HG03354 (cell line): ENCODE measurements around the gene ULK4.
"Not testable (repeated sequence)": the region's sequence is repeated elsewhere in the genome, so short reads cannot be mapped to it uniquely, and the experiment has no call there.

ENCODE experiments used
- ATAC-seq: cut with Tn5 transposase; IDR thresholded peaks from one replicate; pipeline ENCODE4 v1.9.1; 2021; ENCODE audit warnings: mild to moderate bottlenecking; ENCODE audit not compliant: unreplicated experiment, poor library complexity, severe bottlenecking

Gene ULK4

DNA sequence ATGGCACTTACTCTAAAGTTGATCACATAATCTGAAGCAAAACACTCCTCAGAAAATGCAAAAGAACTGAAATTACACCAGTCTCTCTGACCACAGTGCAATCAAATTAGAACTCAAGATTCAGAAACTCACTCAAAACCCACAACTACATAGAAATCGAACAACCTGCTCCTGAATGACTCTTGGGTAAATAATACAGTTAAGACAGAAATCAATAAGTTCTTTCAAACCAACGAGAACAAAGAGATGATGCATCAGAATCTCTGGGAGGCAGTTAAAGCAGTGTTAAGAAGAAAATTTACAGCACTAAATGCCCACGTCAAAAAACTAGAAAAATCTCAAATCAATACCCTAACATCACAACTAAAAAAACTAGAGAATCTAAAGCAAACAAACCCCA, 535.4 kb downstream of the ULK4 start:
- ATAC-seq: no peak

GRCh38 chr3:41424543-41425300, 537.2 kb downstream of the ULK4 start:
- no peak for ATAC-seq

- no peak for ATAC-seq
These were observed 542.1 kb downstream of the ULK4 start for GRCh38 chr3:41419809-41420208.

GRCh38 chr3:41418961-41419691, 542.8 kb downstream of the ULK4 start:
- ATAC-seq: no peak

DNA sequence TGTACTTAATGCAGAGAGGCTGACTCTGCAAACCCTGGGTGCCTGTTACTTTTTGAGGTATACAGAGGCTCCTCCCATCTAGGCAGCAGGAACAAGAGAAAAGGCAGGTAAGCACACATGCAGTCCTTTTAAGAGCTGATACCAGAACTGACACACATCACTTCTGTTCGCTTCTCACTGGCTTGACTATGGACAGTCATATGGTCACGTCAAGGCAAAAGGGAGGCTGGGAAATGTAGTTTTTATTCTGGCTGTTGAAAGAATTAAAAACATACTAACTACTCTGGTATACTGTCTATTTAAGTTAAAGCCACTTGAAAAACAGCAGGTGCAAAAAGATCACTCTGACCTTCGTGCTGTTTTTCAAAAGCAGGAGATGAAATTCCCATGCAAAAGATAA, 544.3 kb downstream of the ULK4 start:
- no peak for ATAC-seq

DNA sequence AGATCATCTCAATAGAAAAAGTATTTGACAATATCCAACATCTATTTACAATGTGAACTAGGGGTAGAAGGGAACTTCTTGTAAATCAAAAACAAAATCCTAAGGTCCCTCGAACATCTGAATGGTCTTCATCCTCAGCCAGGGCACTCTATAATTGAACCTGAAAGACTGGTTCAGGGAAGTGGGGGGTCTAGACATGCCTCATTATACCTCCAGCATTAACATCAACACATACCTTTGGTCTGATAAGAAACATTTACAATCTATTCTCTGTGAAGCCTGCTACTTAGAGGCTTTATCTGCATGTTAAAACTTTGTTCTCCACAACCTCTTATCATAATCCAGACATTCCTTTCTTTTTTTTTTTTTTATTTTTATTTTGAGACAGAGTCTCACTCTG, 550.8 kb downstream of the ULK4 start:
- ATAC-seq: no peak

- no peak for ATAC-seq
These were observed 556.4 kb downstream of the ULK4 start for GRCh38 chr3:41405466-41405865.

DNA sequence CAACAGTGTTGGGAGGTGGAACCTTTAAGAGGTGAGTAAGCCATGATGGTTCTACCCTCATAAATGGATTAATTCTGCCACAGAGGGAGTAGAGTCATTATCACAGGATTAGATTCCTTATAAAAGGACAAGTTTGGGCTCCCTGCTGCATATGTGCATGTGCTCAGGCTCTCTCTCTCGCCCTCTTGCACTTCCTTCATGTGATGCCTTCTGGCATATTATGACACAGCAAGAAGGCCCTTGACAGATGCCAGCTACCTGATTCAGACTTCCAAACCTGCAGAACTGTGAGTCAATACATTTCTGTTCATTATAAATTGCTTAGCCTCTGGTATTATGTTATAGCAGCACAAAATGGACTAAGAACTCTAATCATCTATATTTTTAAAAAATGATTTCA, 557.3 kb downstream of the ULK4 start:
- ATAC-seq: no peak

DNA sequence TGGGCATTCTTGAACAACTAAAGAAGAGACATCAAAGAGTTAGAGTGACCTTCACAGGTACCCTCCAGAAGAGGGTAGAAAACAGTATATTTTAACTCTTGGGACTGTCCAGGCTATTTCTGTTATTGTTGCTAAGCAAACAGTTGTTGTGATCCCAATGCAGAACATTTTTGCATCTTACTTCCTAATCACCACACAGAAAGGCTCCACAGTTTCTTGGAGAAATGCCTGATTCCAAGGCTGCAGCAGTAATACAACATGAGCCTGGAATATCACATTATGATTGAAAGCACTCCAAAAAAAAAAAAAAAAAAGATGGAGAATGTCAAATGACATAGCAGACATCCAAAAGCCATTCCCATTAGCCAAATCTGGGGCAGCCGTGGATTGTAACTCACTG, 567.0 kb downstream of the ULK4 start:
- no peak for ATAC-seq

DNA sequence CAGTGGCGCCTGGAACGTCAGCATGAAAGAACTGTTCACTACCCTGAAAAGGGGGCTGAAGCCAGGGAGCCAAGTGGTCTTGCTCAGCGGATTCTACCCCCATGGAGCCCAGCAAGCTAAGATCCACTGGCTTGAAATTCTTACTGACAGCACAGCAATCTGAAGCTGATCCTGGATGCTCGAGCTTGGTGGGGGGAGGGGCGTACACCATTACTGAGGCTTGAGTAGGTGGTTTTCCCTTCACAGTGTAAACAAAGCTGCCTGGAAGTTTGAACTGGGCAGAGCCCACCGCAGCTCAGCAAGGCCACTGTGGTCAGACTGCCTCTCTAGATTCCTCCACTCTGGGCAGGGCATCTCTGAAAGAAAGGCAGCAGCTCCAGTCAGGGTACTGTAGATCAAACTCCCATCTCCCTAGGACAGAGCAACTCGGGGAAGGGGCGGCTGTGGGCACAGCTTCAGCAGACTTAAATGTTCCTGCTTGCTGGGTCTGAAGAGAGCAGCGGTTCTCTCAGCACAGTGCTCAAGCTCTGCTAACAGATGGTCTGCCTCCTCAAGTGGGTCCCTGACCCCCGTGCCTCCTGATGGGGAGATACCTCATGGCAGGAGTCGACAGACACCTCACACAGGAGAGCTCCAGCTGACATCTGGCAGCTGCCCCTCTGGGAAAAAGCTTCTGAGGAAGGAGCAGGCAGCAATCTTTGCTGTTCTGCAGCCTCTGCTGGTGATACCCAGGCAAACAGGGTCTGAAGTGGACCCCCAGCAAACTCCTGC, 591.0 kb downstream of the ULK4 start:
- ATAC-seq: not testable (repeated sequence)

DNA sequence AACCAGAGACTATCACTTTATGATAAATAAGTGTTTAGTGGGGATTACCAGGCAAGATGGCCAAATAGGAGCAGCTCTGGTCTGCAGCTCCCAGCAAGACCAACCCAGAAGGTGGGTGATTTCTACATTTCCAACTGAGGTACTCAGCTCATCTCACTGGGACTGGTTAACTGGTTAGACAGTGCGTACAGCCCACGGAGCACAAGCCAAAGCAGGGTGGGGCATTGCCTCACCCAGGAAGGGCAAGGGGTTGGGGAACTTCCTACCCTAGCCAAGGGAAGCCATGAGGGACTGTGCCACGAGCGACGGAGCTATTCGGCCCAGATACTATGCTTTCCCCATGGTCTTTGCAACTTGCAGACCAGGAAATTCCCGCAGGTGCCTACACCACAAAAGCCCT, 591.6 kb downstream of the ULK4 start:
- no peak for ATAC-seq

- ATAC-seq: no peak
These were observed 592.1 kb downstream of the ULK4 start for GRCh38 chr3:41369838-41370237.

DNA sequence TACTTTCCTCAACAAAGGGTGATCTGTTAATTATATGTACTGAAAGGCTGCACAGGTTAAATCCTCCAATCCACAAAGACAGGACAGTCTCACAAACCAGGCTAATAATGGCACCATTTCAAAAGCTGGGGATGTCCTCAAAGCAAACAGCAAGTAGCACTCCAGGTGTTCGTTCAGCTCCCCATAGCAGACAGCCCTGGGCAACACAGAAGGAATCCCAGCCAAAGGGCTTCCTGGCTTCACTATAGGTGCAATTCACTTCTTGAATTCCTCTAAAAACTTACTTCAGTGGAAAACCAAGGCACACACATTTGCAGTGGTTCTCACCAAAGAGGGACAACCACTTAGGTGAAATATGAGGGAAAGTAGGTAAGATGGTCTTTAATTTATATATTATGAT, 595.9 kb downstream of the ULK4 start:
- no peak for ATAC-seq

DNA sequence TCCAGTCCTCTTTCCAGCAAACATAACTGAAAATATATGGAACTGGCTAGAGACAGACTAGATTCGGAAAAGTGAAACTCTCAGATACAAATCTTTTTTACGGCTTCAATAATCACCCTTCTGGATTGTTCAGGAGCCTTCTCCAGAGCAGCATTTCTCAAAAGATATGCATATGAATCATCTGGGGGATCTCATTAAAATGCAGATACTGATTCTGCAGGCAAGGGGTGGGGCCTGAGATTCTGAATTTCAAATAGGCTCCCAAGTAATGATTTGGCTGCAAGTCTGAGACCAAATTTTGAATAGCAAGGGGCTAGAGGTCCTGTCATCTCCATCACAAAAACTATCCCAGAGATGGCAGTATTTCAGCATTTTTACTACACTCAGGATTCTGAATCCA, 597.2 kb downstream of the ULK4 start:
- ATAC-seq: no peak

DNA sequence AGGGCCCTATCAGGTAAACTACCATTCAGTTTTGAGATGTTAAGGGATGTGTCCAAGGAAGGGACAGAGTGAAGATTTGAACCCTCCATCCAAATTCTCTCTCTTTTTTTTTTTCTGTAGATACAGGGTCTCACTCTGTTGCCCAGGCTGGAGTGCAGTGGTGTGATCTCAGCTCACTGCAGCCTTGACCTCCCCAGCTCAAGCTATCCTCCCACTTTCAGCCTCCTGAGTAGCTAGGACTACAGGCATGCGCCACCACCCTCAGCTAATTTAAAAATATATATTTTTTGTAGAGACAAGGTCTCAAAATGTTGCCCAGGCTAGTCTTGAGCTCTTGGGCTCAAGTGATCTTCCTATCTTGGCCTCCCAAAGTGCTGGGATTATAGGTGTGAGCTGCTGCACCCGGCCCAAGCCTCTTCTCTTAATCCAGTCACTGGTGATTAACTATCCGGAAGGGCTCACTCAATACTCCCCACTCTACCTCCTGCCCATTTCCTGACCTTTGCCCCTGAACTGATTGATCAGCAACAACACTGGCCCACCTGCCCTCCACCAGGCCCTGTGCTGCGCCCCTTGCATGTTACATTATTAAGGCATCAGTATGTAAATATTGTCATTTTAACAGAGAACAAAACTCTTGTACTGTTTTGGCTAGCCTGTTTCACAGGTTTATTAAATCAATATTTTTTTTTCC, 597.9 kb downstream of the ULK4 start:
- no peak for ATAC-seq

DNA sequence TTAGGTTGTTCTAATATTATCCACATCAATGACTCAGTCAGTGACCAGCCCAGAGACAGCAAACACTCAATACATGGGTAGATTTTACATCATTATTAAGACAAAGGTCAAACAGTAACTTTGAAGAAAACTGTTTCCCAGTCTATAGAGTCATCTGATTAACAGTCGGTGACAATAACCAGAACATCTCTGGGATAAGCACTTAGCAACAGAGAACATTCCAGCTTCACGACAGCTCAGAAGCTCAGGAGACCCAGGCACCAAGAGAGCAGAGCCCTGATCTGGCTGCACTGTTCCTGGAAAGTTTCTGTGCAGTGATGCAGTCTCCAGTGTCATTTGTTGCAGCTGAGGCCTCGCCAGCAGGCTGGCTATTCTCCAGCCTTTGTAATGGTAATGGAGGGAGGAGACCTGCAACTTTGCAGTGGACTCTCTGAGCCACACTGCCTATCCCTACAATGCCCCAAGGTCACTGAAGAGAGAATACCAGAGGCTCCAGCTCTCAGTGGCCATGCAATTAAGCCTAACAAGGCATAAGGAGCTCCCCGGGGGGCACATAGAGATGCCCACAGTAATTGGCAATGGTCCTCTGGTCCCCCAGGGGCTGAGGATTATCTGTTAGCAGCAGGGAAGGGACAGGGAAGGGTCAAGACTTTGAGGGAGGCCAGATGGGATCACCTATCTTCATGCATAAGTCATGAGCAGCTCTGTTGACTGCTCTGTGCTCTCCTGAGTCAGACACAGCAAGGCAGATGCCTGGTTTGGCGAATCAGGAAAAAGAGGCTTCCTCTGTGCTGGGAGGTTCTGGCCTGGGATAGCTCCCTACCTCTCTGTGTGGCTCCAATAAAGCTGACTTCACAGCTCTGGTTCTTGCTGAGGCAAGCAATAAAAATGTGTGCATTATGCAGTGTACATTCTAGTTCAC, 599.0 kb downstream of the ULK4 start:
- no peak for ATAC-seq

DNA sequence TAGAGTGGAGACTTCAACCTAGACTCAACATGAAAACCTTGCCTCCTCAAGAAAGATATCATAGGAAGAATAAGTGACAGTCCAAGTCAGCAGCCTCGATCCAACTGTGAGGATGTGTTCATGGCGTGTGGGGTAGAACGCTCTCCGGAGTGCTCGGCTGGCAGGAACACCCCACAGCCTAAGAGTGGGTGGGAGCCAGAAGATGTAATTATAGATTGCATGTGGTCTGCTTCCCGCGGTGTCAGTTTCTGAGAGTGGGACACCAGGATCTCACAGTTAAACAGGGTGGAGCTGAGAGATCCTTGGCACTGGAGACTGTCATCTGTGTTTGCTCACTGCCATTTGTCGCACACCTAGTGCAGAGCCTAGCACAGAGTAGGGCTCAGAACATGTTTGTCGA, 604.6 kb downstream of the ULK4 start:
- ATAC-seq: no peak

- ATAC-seq: no peak
These were observed 605.1 kb downstream of the ULK4 start for GRCh38 chr3:41356775-41357174.

- ATAC-seq: no peak
These were observed 609.4 kb downstream of the ULK4 start for GRCh38 chr3:41352510-41352909.
